Amniotic epithelial cell (primary cell): Measurements from ENCODE around the gene MCRIP2.

Source experiments
- DNase-seq: peaks from one replicate; pipeline ENCODE4 v3.0.0-alpha.2; 2010; ENCODE audit warnings: low read depth

The MCRIP2 gene

GRCh38 chr16:632486-633335 lies 8.9 kb upstream of the MCRIP2 start:
- DNase-seq, result no peak

GRCh38 chr16:633336-634050 lies 8.1 kb upstream of the MCRIP2 start:
- DNase-seq, result no peak

GRCh38 chr16:634051-634670 lies 7.5 kb upstream of the MCRIP2 start:
- DNase-seq, result no peak

GRCh38 chr16:634996-635395 lies 6.6 kb upstream of the MCRIP2 start:
- DNase-seq, result no peak

- no peak for DNase-seq
Observed at GRCh38 chr16:635573-636205, 5.9 kb upstream of the MCRIP2 start.

- peak; percentile 89 for DNase-seq
Observed at GRCh38 chr16:636206-637080, 5.2 kb upstream of the MCRIP2 start, which contains the start of gene METTL26. TSS of gene METTL26 (minus strand) at chr16:636305. CDS start at chr16:636290, 15 bp downstream.

GRCh38 chr16:637081-638018 lies 4.3 kb upstream of the MCRIP2 start:
- peak; percentile 76 for DNase-seq

GRCh38 chr16:638034-638543 lies 3.5 kb upstream of the MCRIP2 start:
- DNase-seq, result no peak

- DNase-seq, result no peak
Observed at GRCh38 chr16:638836-639235, 2.8 kb upstream of the MCRIP2 start.

GRCh38 chr16:640614-641013 lies 1.0 kb upstream of the MCRIP2 start:
- DNase-seq, result no peak

- peak; percentile 36 for DNase-seq
Observed at GRCh38 chr16:642189-643049, 791 bp downstream of the MCRIP2 start.

- DNase-seq, result no peak
Observed at GRCh38 chr16:643050-643368, 1.4 kb downstream of the MCRIP2 start.

GRCh38 chr16:644556-644955 lies 2.9 kb downstream of the MCRIP2 start:
- DNase-seq, result no peak

- DNase-seq, result peak; percentile 28
Observed at GRCh38 chr16:645852-646678, 4.4 kb downstream of the MCRIP2 start.

GRCh38 chr16:646679-647172 lies 5.1 kb downstream of the MCRIP2 start:
- DNase-seq, result no peak

GRCh38 chr16:647173-647902 lies 5.7 kb downstream of the MCRIP2 start:
- DNase-seq, result no peak

- DNase-seq, result peak; percentile 19
Observed at GRCh38 chr16:648071-648780, 6.6 kb downstream of the MCRIP2 start.
